Epithelial cell of proximal tubule (primary cell): ENCODE measurements around the gene MLST8. TPM values are rescaled to one million over a fixed set of nuclear protein-coding genes. Genes with fewer than 3 reads are reported as not detected.
"Not testable (repeated sequence)": the region's sequence is repeated elsewhere in the genome, so short reads cannot be mapped to it uniquely, and the experiment has no call there.

Source experiments
- DNase-seq: peaks from one replicate; pipeline ENCODE4 v3.0.0-alpha.2; 2011; ENCODE audit warnings: low read depth
- H3K4me3 ChIP-seq: 2 replicates; pipeline ENCODE4 v1.5.1; 2011; ENCODE audit warnings: low read depth, mild to moderate bottlenecking, low read length
- CTCF ChIP-seq: conservative IDR thresholded peaks from 2 replicates; pipeline ENCODE4 v1.5.1; 2012; ENCODE audit warnings: low read depth, mild to moderate bottlenecking, low read length
- total RNA-seq: library from RNA; depleted of rRNA; stranded (reverse); fragments of >200 nt; gene quantifications from 2 replicates; pipeline ENCODE4 v1.2.3, GENCODE V29; 2015

The MLST8 gene
- total RNA-seq, 1 donor from 2014 or later = 98.2 TPM

DNA sequence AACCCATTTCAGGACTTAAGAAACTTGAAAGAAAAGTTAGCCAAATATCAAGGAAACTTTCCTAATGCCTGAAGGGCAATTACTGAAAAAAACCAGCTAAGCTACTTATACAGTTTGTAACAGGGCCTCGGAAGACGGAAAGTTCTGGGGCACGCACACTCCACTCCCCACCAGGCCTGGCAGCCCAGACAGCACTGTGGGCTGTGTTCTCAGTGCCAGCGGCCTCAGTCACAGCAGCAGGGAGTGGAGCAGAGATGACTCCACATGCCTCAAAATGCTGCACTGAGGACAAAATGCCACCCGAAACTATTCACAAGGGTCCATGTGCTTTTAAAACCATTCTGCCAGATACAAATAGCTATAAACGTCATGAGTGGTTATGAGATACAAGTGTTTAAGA lies 52.5 kb downstream of the MLST8 start:
- no peak overlapping the region for H3K4me3 ChIP-seq
- TF ChIP-seq CTCF = no peak
- DNase-seq = no peak

DNA sequence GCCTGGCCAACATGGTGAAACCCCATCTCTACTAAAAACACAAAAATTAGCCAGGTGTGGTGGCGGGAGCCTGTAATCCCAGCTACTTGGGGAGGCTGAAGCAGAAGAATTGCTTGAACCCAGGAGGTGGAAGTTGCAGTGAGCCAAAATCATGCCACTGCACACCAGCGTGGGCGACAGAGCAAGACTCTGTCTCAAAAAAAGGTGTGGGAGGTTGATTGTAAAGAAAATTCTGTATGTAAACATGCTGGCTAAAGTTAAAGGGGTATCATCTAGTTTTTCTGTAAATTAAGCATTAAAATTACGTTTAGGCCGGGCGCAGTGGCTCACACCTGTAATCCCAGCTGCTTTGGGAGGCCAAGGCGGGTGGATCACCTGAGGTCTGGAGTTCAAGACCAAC lies 53.3 kb downstream of the MLST8 start:
- not testable (repeated sequence) for DNase-seq, H3K4me3 ChIP-seq

Other genes starting within 250 kb of the MLST8 start
- gene NDUFB10, start 245.9 kb upstream of the MLST8 start, total RNA-seq = 236 and 407 TPM in 2 replicates
- gene RPS2, start 240.6 kb upstream of the MLST8 start, total RNA-seq = 2,813 and 2,878 TPM in 2 replicates
- gene RNF151, start 238.6 kb upstream of the MLST8 start, total RNA-seq = not detected in 2 replicates
- gene TBL3, start 233.4 kb upstream of the MLST8 start, total RNA-seq = 108 and 127 TPM in 2 replicates
- gene NOXO1, start 224.0 kb upstream of the MLST8 start, total RNA-seq = 0.94 and 1.2 TPM in 2 replicates
- 21.5 and 36.3 TPM in 2 replicates for gene GFER, start 221.3 kb upstream of the MLST8 start, total RNA-seq
- gene SYNGR3, start 215.5 kb upstream of the MLST8 start, total RNA-seq = 8.5 and 22.0 TPM in 2 replicates
- 48.8 and 66.9 TPM in 2 replicates for gene ZNF598, start 195.6 kb upstream of the MLST8 start, total RNA-seq
- gene NPW, start 185.7 kb upstream of the MLST8 start, total RNA-seq = 0.46 and 2.4 TPM in 2 replicates
- 29.9 and 42.2 TPM in 2 replicates for gene NHERF2, start 178.6 kb upstream of the MLST8 start, total RNA-seq
- gene NTHL1, start 157.6 kb upstream of the MLST8 start, total RNA-seq = 61.2 and 62.8 TPM in 2 replicates
- 30.7 and 64.1 TPM in 2 replicates for gene TSC2, start 157.5 kb upstream of the MLST8 start, total RNA-seq
- 50.6 and 80.2 TPM in 2 replicates for gene PKD1, start 69.6 kb upstream of the MLST8 start, total RNA-seq
- 2.3 and 11.6 TPM in 2 replicates for gene RAB26, start 56.8 kb upstream of the MLST8 start, total RNA-seq
- gene TRAF7, start 49.7 kb upstream of the MLST8 start, total RNA-seq = 48.6 and 63.9 TPM in 2 replicates
- gene CASKIN1, start 8.8 kb upstream of the MLST8 start, total RNA-seq = 0.07 and 0.12 TPM in 2 replicates
- gene BRICD5, start 5.4 kb downstream of the MLST8 start, total RNA-seq = 5.3 and 10.1 TPM in 2 replicates
- gene PGP, start 9.4 kb downstream of the MLST8 start, total RNA-seq = 29.3 and 58.3 TPM in 2 replicates
- 33.7 and 36.4 TPM in 2 replicates for gene E4F1, start 18.1 kb downstream of the MLST8 start, total RNA-seq
- 0.07 and 0.52 TPM in 2 replicates for gene DNASE1L2, start 31.0 kb downstream of the MLST8 start, total RNA-seq
- 92.2 and 94.6 TPM in 2 replicates for gene ECI1, start 46.1 kb downstream of the MLST8 start, total RNA-seq
- gene RNPS1, start 62.7 kb downstream of the MLST8 start, total RNA-seq = 231 and 305 TPM in 2 replicates
- 8.4 and 17.1 TPM in 2 replicates for gene ABCA3, start 135.3 kb downstream of the MLST8 start, total RNA-seq
- gene CCNF, start 224.0 kb downstream of the MLST8 start, total RNA-seq = 47.5 and 53.4 TPM in 2 replicates